SU-DHL-6 (cell line): Measurements from ENCODE around the gene CBX1.

ENCODE experiments used
- H2AFZ ChIP-seq: fragments of 200-600 bp; sonication (generic); 2 replicates; pipeline ENCODE4 v1.6.1; 2014; ENCODE audit warnings: low read depth, mild to moderate bottlenecking, moderate library complexity, mixed read lengths, antibody characterized with exemption, low read length; ENCODE audit not compliant: severe bottlenecking
- H3F3A ChIP-seq: fragments of 200-600 bp; shearing (Covaris generic); 2 replicates; pipeline ENCODE4 v1.6.0; 2016; ENCODE audit warnings: antibody characterized with exemption, mild to moderate bottlenecking; ENCODE audit not compliant: insufficient read depth
- H3K27ac ChIP-seq: fragments of 200-600 bp; sonication (generic); 2 replicates; pipeline ENCODE4 v1.5.1; 2016; ENCODE audit warnings: low read depth, mild to moderate bottlenecking, low read length, moderate library complexity, mixed read lengths
- H3K27me3 ChIP-seq: fragments of 200-600 bp; sonication (generic), shearing (Covaris generic); 2 replicates; pipeline ENCODE4 v1.6.0; 2014; ENCODE audit warnings: mild to moderate bottlenecking, low read length
- H3K36me3 ChIP-seq: fragments of 200-600 bp; sonication (generic); 2 replicates; pipeline ENCODE4 v1.6.1; 2014; ENCODE audit warnings: mild to moderate bottlenecking, low read length, mixed read lengths
- H3K4me2 ChIP-seq: fragments of 300-600, 200-600 bp; shearing (Covaris generic), sonication (generic); 2 replicates; pipeline ENCODE4 v1.6.0; 2014; ENCODE audit warnings: low read length, low read depth, mild to moderate bottlenecking; ENCODE audit not compliant: poor library complexity, severe bottlenecking
- H3K4me3 ChIP-seq: fragments of 200-600 bp; sonication (generic); 2 replicates; pipeline ENCODE4 v1.5.1; 2014; ENCODE audit warnings: antibody characterized with exemption, low read length, mild to moderate bottlenecking, mixed read lengths; ENCODE audit not compliant: insufficient read depth, poor library complexity, severe bottlenecking
- H3K79me2 ChIP-seq: fragments of 200-600 bp; sonication (generic); 2 replicates; pipeline ENCODE4 v1.6.1; 2014; ENCODE audit warnings: mild to moderate bottlenecking, low read length, moderate library complexity; ENCODE audit not compliant: insufficient read depth
- H3K9ac ChIP-seq: fragments of 200-600 bp; sonication (generic); 2 replicates; pipeline ENCODE4 v1.7.0; 2014; ENCODE audit warnings: mild to moderate bottlenecking, low read length
- H3K9me2 ChIP-seq: fragments of 200-600 bp; sonication (generic); replicated peaks from 2 replicates; pipeline ENCODE4 v1.6.1; 2014; ENCODE audit warnings: low read length; ENCODE audit not compliant: insufficient read depth
- H3K9me3 ChIP-seq: fragments of 200-600 bp; sonication (generic); 2 replicates; pipeline ENCODE4 v1.6.1; 2014; ENCODE audit warnings: low read length, mixed read lengths; ENCODE audit not compliant: insufficient read depth
- H4K20me1 ChIP-seq: fragments of 200-600 bp; sonication (generic); 2 replicates; pipeline ENCODE4 v1.6.1; 2014; ENCODE audit warnings: low read depth, mild to moderate bottlenecking, antibody characterized with exemption, low read length, moderate library complexity, mixed read lengths
- CTCF ChIP-seq: fragments of 200-600 bp; sonication (generic); IDR thresholded peaks from one replicate; pipeline ENCODE4 v1.5.1; 2017; ENCODE audit warnings: antibody characterized with exemption, mild to moderate bottlenecking, low read length, moderate library complexity; ENCODE audit not compliant: insufficient read depth, poor library complexity, severe bottlenecking
- EZH2phosphoT487 ChIP-seq: fragments of 200-600 bp; sonication (generic), shearing (Covaris generic); conservative IDR thresholded peaks from 2 replicates; pipeline ENCODE4 v1.6.1; 2018; ENCODE audit warnings: mild to moderate bottlenecking, antibody characterized with exemption, low read length, moderate library complexity, mixed read lengths

CBX1 gene

DNA sequence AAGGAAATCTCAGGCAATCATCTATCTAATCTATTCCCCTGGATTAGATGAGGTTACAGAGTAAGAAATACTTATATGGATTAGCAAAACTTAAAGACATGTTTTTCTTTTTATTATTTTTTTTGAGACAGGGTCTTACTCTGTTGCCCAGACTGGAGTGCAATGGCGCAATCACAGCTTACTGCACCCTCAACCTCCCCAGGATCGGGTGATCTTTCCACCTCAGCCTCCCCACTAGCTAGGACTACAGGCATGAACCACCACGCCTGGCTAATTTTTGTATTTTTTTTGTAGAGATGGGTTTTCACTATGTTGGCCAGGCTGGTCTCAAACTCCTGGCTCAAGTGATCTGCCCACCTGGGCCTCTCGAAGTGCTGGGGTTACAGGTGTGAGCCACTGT lies 56.4 kb downstream of the CBX1 start:
- no peaks in the 10 kb centered on the region for H3K9me2 ChIP-seq
- peaks cover 4% of the 10 kb centered on the region; the same call in 1 of the 2 replicates for H3F3A ChIP-seq
- no peaks in the 10 kb centered on the region for H3K9me3 ChIP-seq
- no peaks in the 10 kb centered on the region for H3K27me3 ChIP-seq
- no peak overlapping the region for H3K27ac ChIP-seq
- no peak overlapping the region for H3K4me2 ChIP-seq
- no peak overlapping the region for H2AFZ ChIP-seq
- H3K9ac ChIP-seq, result no peak overlapping the region
- peaks cover 21% of the 10 kb centered on the region for H3K79me2 ChIP-seq
- no peaks in the 10 kb centered on the region for H4K20me1 ChIP-seq
- H3K4me3 ChIP-seq, result no peak overlapping the region
- no peaks in the 10 kb centered on the region for H3K36me3 ChIP-seq
- no peak for TF ChIP-seq CTCF
- no peak for TF ChIP-seq EZH2phosphoT487

DNA sequence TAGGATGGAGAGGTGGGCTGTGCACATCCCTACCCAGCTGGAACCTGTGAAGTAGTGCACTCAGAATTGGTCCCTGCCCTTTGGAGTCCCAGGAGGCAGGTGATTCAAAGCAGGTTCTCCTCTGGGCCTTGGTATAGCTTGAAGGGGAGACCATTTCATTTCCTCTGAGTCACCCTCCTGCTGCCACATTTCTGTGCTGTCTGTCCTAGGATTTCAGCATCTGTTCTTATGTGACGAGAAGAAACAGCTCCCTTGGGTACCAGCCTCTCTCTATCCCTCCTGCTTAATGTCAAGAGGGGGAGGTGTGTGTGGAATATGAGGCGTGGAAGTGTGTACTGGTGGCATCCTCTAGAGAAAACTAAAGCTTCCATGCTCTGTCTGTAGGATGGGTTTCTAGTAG lies 58.1 kb downstream of the CBX1 start:
- no peaks in the 10 kb centered on the region for H4K20me1 ChIP-seq
- H3K4me2 ChIP-seq, result no peak overlapping the region
- peaks cover 4% of the 10 kb centered on the region; the same call in 1 of the 2 replicates for H3F3A ChIP-seq
- no peaks in the 10 kb centered on the region for H3K36me3 ChIP-seq
- H3K4me3 ChIP-seq, result no peak overlapping the region
- H3K9me3 ChIP-seq, result no peaks in the 10 kb centered on the region
- no peaks in the 10 kb centered on the region for H3K9me2 ChIP-seq
- TF ChIP-seq EZH2phosphoT487, result no peak
- no peak for TF ChIP-seq CTCF
- no peak overlapping the region for H2AFZ ChIP-seq
- no peaks in the 10 kb centered on the region for H3K27me3 ChIP-seq
- peaks cover 5% of the 10 kb centered on the region; the same call in 1 of the 2 replicates for H3K79me2 ChIP-seq
- no peak overlapping the region for H3K27ac ChIP-seq
- H3K9ac ChIP-seq, result no peak overlapping the region

DNA sequence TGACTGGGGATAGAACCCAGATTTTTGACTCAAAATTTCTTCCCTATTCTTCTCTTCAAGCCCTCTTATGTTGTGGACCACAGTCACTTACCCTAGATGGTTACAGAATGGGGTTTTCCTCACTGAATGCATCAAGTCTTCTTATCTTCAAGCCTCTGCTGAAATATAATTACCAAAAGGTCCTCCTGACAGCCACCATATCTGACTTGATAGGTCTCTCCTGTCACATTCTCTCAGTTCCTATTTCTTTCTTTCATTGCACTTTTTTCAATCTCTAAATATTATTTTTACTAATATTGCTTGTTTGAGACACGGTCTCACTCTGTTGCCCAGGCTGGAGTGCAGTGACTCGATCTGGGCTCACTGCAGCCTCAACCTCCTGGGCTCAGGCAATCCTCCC lies 62.6 kb downstream of the CBX1 start:
- H3K27ac ChIP-seq, result no peak overlapping the region
- 0 out of 2 replicates have a peak, but pooled peaks cover 4% of the 10 kb centered on the region for H3F3A ChIP-seq
- H3K27me3 ChIP-seq, result no peaks in the 10 kb centered on the region; the same call in 1 of the 2 replicates
- no peak overlapping the region for H3K4me2 ChIP-seq
- H3K4me3 ChIP-seq, result no peak overlapping the region
- no peaks in the 10 kb centered on the region for H3K9me2 ChIP-seq
- H3K9me3 ChIP-seq, result no peaks in the 10 kb centered on the region
- no peaks in the 10 kb centered on the region for H4K20me1 ChIP-seq
- TF ChIP-seq CTCF (no peak), EZH2phosphoT487 (no peak)
- H3K36me3 ChIP-seq, result no peaks in the 10 kb centered on the region
- no peak overlapping the region for H2AFZ ChIP-seq
- H3K79me2 ChIP-seq, result no peaks in the 10 kb centered on the region
- H3K9ac ChIP-seq, result no peak overlapping the region
